Gastroesophageal sphincter (tissue), 3 donors: ENCODE data around the gene SLBP.

Experiments used
- CTCF ChIP-seq, 4 experiments: fragments of 200-600 bp in 2 of 4; fragments of 450-650 bp in 2 of 4; sonication (generic) in 1 of 4; IDR thresholded peaks; one replicate each; pipeline ENCODE4 v1.5.1; 2017 to 2019; ENCODE audit warnings: antibody characterized with exemption in 4 of 4, mild to moderate bottlenecking in 2 of 4, moderate library complexity in 2 of 4
- EP300 ChIP-seq: sonication (generic); formaldehyde crosslinking; IDR thresholded peaks from one replicate; pipeline ENCODE4 v1.6.1; 2017; ENCODE audit warnings: antibody characterized with exemption, mild to moderate bottlenecking
- POLR2A ChIP-seq, 2 donors: fragments of 450-650 bp; IDR thresholded peaks; one replicate each; pipeline ENCODE4 v1.6.1; 2017; ENCODE audit warnings: antibody characterized with exemption in 2 of 2, mild to moderate bottlenecking in 2 of 2, moderate library complexity in 1 of 2
- POLR2AphosphoS5 ChIP-seq: sonication (generic); formaldehyde crosslinking; IDR thresholded peaks from one replicate; pipeline ENCODE4 v1.6.1; 2017; ENCODE audit warnings: antibody characterized with exemption

DNA sequence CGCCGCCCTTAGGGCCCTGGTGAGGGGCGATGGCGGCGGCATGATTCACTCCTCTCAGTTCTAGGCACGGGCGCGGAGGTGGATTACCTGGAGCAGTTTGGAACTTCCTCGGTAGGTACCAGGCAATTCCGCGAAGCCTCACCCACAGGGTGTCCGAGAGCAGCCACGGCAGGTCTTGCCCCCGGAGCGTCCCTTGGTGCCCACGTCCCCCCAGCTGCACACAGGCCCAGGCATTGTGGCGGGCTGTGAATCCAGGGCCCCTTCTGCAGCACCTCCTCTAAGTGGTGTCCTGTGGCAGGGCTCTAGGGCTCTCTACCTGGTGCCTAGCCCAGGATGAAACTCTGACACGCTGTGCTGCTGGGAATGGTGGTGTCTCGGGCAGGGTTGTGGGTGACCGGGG lies 23.1 kb upstream of the SLBP start:
- TF ChIP-seq POLR2AphosphoS5 (no peak), EP300 (no peak), CTCF (IDR thresholded peaks at IDR 0.05) (no peak), POLR2A (IDR thresholded peaks at IDR 0.05) (no peak)
